Epithelial cell of prostate (primary cell): Measurements from ENCODE around the gene PECR.

Source experiments
- DNase-seq: peaks from one replicate; pipeline ENCODE4 v3.0.0-alpha.2; 2011; ENCODE audit warnings: low read depth, low spot score
- H3K27ac ChIP-seq: fragments of 450-650 bp; 2 replicates; pipeline ENCODE4 v1.5.1; 2017; ENCODE audit warnings: mild to moderate bottlenecking

The PECR gene

GRCh38 chr2:216081487-216082116 lies at the start of gene PECR, which contains the start of gene TMEM169:
Gene PECR, minus strand, starts transcription at chr2:216081809. Its CDS starts 68 bp downstream, at chr2:216081741.
Gene TMEM169, plus strand, starts transcription at chr2:216081919. Its CDS starts 14,045 bp downstream, at chr2:216095964.
- H3K27ac ChIP-seq = no peak within 1 kb of the TSS

GRCh38 chr2:216130346-216130971 lies 48.9 kb upstream of the PECR start:
- no peak overlapping the region for H3K27ac ChIP-seq
- no peak for DNase-seq

More at GRCh38 chr2:216081487-216082116, at the start of gene PECR, which contains the start of gene TMEM169:
- DNase-seq = no peak

GRCh38 chr2:216126943-216127342 lies 45.3 kb upstream of the PECR start:
- no peak overlapping the region for H3K27ac ChIP-seq

GRCh38 chr2:216121255-216121654 lies 39.6 kb upstream of the PECR start:
- DNase-seq = no peak
- H3K27ac ChIP-seq = no peak overlapping the region

More at GRCh38 chr2:216126943-216127342, 45.3 kb upstream of the PECR start:
- DNase-seq = no peak

- no peak for DNase-seq
Measured at GRCh38 chr2:216119986-216120385, 38.4 kb upstream of the PECR start.

GRCh38 chr2:216119146-216119545 lies 37.5 kb upstream of the PECR start:
- no peak overlapping the region for H3K27ac ChIP-seq
- no peak for DNase-seq

More at GRCh38 chr2:216119986-216120385, 38.4 kb upstream of the PECR start:
- H3K27ac ChIP-seq = no peak overlapping the region

- no peak overlapping the region for H3K27ac ChIP-seq
- no peak for DNase-seq
Measured at GRCh38 chr2:216118474-216118873, 36.9 kb upstream of the PECR start.

- no peak for DNase-seq
- H3K27ac ChIP-seq = no peak overlapping the region
Measured at GRCh38 chr2:216117561-216118340, 36.1 kb upstream of the PECR start.

GRCh38 chr2:216116418-216116817 lies 34.8 kb upstream of the PECR start:
- no peak for DNase-seq
- no peak overlapping the region for H3K27ac ChIP-seq

GRCh38 chr2:216114714-216115531 lies 33.3 kb upstream of the PECR start:
- peak overlapping the region; percentile 59 for H3K27ac ChIP-seq
- DNase-seq = peak; percentile 92

GRCh38 chr2:216114382-216114713 lies 32.7 kb upstream of the PECR start:
- no peak for DNase-seq
- H3K27ac ChIP-seq = peak overlapping the region; percentile 59

- no peak for DNase-seq
- H3K27ac ChIP-seq = peak overlapping the region; percentile 59
Measured at GRCh38 chr2:216113572-216113971, 32.0 kb upstream of the PECR start.

- DNase-seq = no peak
- H3K27ac ChIP-seq = no peak overlapping the region
Measured at GRCh38 chr2:216112926-216113325, 31.3 kb upstream of the PECR start.

- peak overlapping the region; percentile 3 for H3K27ac ChIP-seq
- no peak for DNase-seq
Measured at GRCh38 chr2:216111122-216111521, 29.5 kb upstream of the PECR start.

- H3K27ac ChIP-seq = peak overlapping the region; percentile 68
- DNase-seq = no peak
Measured at GRCh38 chr2:216110620-216111019, 29.0 kb upstream of the PECR start.

GRCh38 chr2:216109962-216110614 lies 28.5 kb upstream of the PECR start:
- DNase-seq = no peak
- H3K27ac ChIP-seq = peak overlapping the region; percentile 68

GRCh38 chr2:216108967-216109921 lies 27.6 kb upstream of the PECR start, which contains the start of gene XRCC5:
Gene XRCC5, plus strand, starts transcription at chr2:216109348. Its CDS starts 89 bp downstream, at chr2:216109437.
- DNase-seq = peak; percentile 69
- peak within 1 kb of the TSS; percentile 68 for H3K27ac ChIP-seq

GRCh38 chr2:216108310-216108966 lies 26.8 kb upstream of the PECR start:
- H3K27ac ChIP-seq = peak overlapping the region; percentile 68
- DNase-seq = no peak
